ENCODE measurements around the gene FLNB. TPM values are rescaled to one million over a fixed set of nuclear protein-coding genes. Genes with fewer than 3 reads are reported as not detected.
"Not testable (repeated sequence)": the region's sequence is repeated elsewhere in the genome, so short reads cannot be mapped to it uniquely, and the experiment has no call there.

The FLNB gene
- total RNA-seq, 2 donors from 2014 or later: 331 to 408 TPM

DNA sequence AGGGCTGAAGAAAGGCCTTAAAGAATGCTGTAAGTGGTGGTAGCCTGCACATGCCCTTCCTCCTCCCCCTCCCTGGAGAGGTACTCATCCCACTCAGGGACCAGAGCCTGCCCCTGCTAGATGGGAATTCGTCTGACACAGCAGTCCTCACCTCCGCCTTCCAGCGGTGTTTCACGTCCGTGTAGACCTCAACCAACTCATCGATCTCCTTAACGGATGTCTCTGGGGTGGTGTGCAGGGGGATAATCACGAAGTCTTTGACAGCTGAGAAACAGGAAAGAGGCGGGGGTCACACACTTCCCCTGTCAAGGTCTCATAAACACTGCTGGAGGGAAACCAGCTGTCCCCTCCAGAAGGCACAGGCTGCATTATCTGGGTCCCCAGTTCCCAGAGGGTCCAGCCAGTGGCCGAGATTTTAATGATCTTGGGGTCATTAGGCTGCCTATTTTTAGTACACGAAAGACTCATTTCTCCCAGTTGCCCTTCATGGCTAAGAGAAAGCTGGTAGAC is 192.7 kb downstream of the FLNB start:
- no peak overlapping the region for H3K4me3 ChIP-seq
- no peak overlapping the region for H3K27ac ChIP-seq
- intact Hi-C loops (cut with DNase I): no loop called here
- H3K9me3 ChIP-seq: no peaks in the 10 kb centered on the region
- no peaks in the 10 kb centered on the region for H3K36me3 ChIP-seq
- H3K27me3 ChIP-seq (replicated peaks; ENCODE audit: insufficient read depth): no peaks in the 10 kb centered on the region
- TF ChIP-seq POLR2A (IDR thresholded peaks at IDR 0.05) (no peak), POLR2AphosphoS5 (IDR thresholded peaks at IDR 0.05) (no peak)
- TF ChIP-seq, protein P1, sequence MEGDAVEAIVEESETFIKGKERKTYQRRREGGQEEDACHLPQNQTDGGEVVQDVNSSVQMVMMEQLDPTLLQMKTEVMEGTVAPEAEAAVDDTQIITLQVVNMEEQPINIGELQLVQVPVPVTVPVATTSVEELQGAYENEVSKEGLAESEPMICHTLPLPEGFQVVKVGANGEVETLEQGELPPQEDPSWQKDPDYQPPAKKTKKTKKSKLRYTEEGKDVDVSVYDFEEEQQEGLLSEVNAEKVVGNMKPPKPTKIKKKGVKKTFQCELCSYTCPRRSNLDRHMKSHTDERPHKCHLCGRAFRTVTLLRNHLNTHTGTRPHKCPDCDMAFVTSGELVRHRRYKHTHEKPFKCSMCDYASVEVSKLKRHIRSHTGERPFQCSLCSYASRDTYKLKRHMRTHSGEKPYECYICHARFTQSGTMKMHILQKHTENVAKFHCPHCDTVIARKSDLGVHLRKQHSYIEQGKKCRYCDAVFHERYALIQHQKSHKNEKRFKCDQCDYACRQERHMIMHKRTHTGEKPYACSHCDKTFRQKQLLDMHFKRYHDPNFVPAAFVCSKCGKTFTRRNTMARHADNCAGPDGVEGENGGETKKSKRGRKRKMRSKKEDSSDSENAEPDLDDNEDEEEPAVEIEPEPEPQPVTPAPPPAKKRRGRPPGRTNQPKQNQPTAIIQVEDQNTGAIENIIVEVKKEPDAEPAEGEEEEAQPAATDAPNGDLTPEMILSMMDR (IDR thresholded peaks at IDR 0.05): no peak
- no peak for DNase-seq (ENCODE audit: low spot score)
- WGBS: 42% methylated on average over 11 of the region's 11 CpGs
- H3K4me1 ChIP-seq (replicated peaks): no peaks in the 10 kb centered on the region

DNA sequence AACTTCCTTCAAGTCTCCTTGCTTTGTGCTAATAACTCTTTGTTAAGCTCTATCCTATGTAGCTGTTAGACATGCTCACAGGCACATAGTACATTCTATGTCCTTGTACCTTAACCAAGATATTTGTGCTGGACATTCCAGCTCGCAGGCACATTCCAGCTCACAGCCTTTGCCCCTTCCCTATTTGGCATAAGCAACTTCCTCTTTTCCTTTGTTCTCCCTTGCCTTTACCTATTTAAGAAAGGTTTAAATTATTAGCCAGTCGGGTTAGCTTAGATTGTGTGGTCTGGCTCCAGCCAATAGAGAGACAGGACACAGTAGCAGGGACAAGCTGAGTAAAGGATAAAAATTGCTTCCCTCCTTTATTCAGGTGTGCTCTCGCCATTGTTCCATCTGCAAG is 193.2 kb downstream of the FLNB start:
- H3K9me3 ChIP-seq; intact Hi-C loops (cut with DNase I); H3K27ac ChIP-seq; H3K27me3 ChIP-seq (replicated peaks; ENCODE audit: insufficient read depth); H3K4me3 ChIP-seq; H3K4me1 ChIP-seq (replicated peaks); H3K36me3 ChIP-seq; DNase-seq (ENCODE audit: low spot score): not testable (repeated sequence)
- WGBS: 71% methylated on average over 3 of the region's 3 CpGs

DNA sequence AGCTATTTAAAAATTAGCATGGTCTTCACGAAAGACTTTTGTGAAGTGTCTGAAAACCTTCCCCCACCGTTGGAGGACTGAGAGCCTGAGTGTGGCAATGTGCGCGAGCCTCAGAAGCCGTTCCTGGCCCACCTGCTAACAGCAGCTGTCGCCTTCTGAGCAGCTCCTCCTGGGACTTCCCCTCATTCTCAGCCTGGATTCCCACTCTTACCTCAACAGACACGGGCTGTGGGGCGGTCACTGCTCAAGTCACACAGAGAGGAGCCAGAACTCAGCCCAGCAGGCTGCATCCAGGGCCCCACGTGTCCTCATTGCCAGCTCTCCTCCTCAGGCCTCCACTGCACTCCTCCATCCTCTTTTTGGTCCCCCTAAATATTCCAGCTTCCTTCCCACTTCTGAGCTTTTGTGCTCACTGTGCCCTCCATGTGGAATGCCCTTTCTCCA is 194.7 kb downstream of the FLNB start:
- Histone ChIP-seq H3K4me3 (no peak overlapping the region), H3K9me3 (no peaks in the 10 kb centered on the region), H3K27me3 (replicated peaks; ENCODE audit: insufficient read depth) (no peaks in the 10 kb centered on the region), H3K36me3 (no peaks in the 10 kb centered on the region), H3K27ac (no peak overlapping the region), H3K4me1 (replicated peaks) (no peaks in the 10 kb centered on the region)
- intact Hi-C loops (cut with DNase I): no loop called here
- TF ChIP-seq POLR2A (IDR thresholded peaks at IDR 0.05) (no peak), POLR2AphosphoS5 (IDR thresholded peaks at IDR 0.05) (no peak)
- TF ChIP-seq, protein P1 (IDR thresholded peaks at IDR 0.05): no peak
- WGBS: 72% methylated on average over 9 of the region's 9 CpGs
- DNase-seq (ENCODE audit: low spot score): no peak

DNA sequence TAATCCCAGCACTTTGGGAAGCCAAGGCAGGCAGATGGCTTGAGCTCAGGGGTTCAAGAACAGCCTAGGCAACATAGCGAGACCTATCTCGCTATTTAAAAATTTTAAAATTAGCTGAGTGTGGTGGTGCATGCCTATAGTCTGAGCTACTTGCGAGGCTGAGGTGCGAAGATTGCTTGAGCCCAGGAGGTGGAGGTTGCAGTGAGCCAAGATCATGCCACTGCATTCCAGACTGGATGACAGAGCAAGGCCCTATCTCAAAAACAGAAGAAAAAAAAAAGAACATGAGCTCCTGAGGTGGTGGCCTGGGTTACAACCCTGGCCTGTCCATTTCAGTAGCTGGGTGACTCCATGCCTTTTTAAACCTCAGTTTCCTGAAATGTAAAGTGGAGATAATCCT is 195.3 kb downstream of the FLNB start:
- DNase-seq (ENCODE audit: low spot score): no peak
- no peak overlapping the region for H3K4me3 ChIP-seq
- no peak for TF ChIP-seq POLR2A (IDR thresholded peaks at IDR 0.05)
- TF ChIP-seq POLR2AphosphoS5 (IDR thresholded peaks at IDR 0.05): no peak
- no peaks in the 10 kb centered on the region for H3K4me1 ChIP-seq (replicated peaks)
- no peak overlapping the region for H3K27ac ChIP-seq
- no peaks in the 10 kb centered on the region for H3K9me3 ChIP-seq
- H3K36me3 ChIP-seq: no peaks in the 10 kb centered on the region
- intact Hi-C loops (cut with DNase I): no loop called here
- H3K27me3 ChIP-seq (replicated peaks; ENCODE audit: insufficient read depth): no peaks in the 10 kb centered on the region
- 97% methylated on average over 4 of the region's 4 CpGs for WGBS

DNA sequence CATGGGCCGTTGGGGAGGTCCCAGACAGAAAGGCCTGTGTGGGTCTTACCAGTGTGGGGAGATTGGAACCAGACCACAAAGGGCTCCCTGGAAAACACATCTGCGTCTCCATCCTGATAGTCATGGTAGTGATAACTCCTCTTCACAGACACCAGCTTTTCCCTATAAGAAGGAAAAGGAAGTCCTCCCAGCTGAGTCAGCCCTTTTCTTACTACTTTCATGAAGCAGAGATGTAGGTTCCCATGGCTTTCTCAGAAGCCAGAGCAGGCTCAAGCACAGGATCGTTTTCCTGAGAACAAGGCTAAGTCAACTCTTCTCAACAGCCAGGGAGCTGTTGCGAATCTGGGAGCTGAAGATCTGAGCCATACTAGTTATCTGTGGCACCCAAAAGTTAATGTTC is 196.5 kb downstream of the FLNB start:
- 94% methylated on average over 4 of the region's 4 CpGs for WGBS
- intact Hi-C loops (cut with DNase I): no loop called here
- no peak for TF ChIP-seq POLR2AphosphoS5 (IDR thresholded peaks at IDR 0.05)
- TF ChIP-seq POLR2A (IDR thresholded peaks at IDR 0.05): no peak
- TF ChIP-seq, protein P1 (IDR thresholded peaks at IDR 0.05): no peak
- Histone ChIP-seq H3K27me3 (replicated peaks; ENCODE audit: insufficient read depth) (no peaks in the 10 kb centered on the region), H3K4me3 (no peak overlapping the region), H3K27ac (no peak overlapping the region), H3K36me3 (no peaks in the 10 kb centered on the region), H3K4me1 (replicated peaks) (no peaks in the 10 kb centered on the region), H3K9me3 (no peaks in the 10 kb centered on the region)
- DNase-seq (ENCODE audit: low spot score): no peak

DNA sequence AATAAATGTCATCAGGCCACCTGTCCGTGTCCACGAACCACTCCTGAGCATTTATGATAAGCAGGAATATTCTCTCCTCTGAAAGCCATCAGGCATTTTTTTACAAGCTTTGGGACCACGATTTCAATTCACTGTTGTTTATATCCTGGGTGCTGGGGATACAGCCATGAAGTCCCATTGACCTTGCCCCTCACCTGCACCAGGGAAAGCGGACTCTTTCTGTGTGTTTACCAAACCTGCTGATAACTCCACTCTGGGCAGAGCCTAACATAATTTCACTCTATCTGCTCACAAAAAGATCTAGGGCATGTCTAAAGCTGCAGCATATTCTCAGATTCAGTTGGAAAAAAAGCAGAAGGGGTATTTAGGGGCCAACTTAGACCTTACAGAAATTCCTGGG is 197.8 kb downstream of the FLNB start:
- TF ChIP-seq POLR2A (IDR thresholded peaks at IDR 0.05) (no peak), POLR2AphosphoS5 (IDR thresholded peaks at IDR 0.05) (no peak)
- TF ChIP-seq, protein P1 (IDR thresholded peaks at IDR 0.05): no peak
- H3K27me3 ChIP-seq (replicated peaks; ENCODE audit: insufficient read depth): no peaks in the 10 kb centered on the region
- no peak overlapping the region for H3K27ac ChIP-seq
- no peak for DNase-seq (ENCODE audit: low spot score)
- no peak overlapping the region for H3K4me3 ChIP-seq
- no peaks in the 10 kb centered on the region for H3K4me1 ChIP-seq (replicated peaks)
- intact Hi-C loops (cut with DNase I): no loop called here
- no peaks in the 10 kb centered on the region for H3K9me3 ChIP-seq
- no peaks in the 10 kb centered on the region for H3K36me3 ChIP-seq
- WGBS: 79% methylated on average over 4 of the region's 4 CpGs

All from prostate gland (tissue), 2 donors.